Liver (tissue), 3 donors: ENCODE measurements around the gene SPATA32.

ENCODE experiments used
- FOXA1 ChIP-seq: IDR thresholded peaks from 2 replicates; pipeline ENCODE4 v1.6.1; 2016; ENCODE audit warnings: antibody characterized with exemption
- JUND ChIP-seq, 2 donors: IDR thresholded peaks; 2 replicates each; pipeline ENCODE4 v1.6.1; 2016; ENCODE audit warnings: antibody characterized with exemption in 2 of 2
- SP1 ChIP-seq: IDR thresholded peaks from 2 replicates; pipeline ENCODE4 v1.6.1; 2018; ENCODE audit warnings: antibody characterized with exemption, mild to moderate bottlenecking
- TF ChIP-seq, protein P1 (sequence below): fragments of 150-350 bp; IDR thresholded peaks from 2 replicates; pipeline ENCODE4 v1.5.1; 2017; ENCODE audit warnings: improper control_type of control experiment, low read depth, low read length; ENCODE audit not compliant: missing input control
- TF ChIP-seq, protein P2 (sequence below): IDR thresholded peaks from 2 replicates; pipeline ENCODE4 v1.6.1; 2016; ENCODE audit warnings: antibody characterized with exemption, mild to moderate bottlenecking
- TF ChIP-seq, protein P3 (sequence below): IDR thresholded peaks from 2 replicates; pipeline ENCODE4 v1.6.1; 2016; ENCODE audit warnings: antibody characterized with exemption
- donor health status: healthy.
- donor health status: healthy.

DNA sequence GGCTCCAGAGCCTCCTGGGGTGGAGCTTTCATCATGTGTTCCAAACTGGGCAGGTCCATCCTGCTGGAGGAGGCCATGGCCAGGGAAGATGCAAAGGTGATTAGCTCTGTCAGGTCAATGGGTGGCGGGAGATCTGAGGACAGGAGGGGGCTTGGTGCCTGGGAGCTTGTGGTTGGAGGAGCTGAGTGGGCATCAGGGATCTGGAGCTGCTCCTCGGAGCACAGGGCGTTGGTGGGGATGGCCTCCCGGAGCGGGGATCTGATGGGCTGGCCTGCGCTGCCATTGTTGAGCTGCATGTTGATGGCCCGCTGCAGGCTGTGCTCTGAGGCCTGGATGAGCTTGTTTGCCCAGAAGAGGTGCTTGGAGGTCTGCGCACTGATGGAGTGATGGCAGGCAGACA lies 6.5 kb downstream of the SPATA32 start:
- TF ChIP-seq, protein P1, sequence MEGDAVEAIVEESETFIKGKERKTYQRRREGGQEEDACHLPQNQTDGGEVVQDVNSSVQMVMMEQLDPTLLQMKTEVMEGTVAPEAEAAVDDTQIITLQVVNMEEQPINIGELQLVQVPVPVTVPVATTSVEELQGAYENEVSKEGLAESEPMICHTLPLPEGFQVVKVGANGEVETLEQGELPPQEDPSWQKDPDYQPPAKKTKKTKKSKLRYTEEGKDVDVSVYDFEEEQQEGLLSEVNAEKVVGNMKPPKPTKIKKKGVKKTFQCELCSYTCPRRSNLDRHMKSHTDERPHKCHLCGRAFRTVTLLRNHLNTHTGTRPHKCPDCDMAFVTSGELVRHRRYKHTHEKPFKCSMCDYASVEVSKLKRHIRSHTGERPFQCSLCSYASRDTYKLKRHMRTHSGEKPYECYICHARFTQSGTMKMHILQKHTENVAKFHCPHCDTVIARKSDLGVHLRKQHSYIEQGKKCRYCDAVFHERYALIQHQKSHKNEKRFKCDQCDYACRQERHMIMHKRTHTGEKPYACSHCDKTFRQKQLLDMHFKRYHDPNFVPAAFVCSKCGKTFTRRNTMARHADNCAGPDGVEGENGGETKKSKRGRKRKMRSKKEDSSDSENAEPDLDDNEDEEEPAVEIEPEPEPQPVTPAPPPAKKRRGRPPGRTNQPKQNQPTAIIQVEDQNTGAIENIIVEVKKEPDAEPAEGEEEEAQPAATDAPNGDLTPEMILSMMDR, result no peak
- TF ChIP-seq JUND (IDR thresholded peaks at IDR 0.05) (no peak), SP1 (no peak), FOXA1 (no peak)
- TF ChIP-seq, protein P2, sequence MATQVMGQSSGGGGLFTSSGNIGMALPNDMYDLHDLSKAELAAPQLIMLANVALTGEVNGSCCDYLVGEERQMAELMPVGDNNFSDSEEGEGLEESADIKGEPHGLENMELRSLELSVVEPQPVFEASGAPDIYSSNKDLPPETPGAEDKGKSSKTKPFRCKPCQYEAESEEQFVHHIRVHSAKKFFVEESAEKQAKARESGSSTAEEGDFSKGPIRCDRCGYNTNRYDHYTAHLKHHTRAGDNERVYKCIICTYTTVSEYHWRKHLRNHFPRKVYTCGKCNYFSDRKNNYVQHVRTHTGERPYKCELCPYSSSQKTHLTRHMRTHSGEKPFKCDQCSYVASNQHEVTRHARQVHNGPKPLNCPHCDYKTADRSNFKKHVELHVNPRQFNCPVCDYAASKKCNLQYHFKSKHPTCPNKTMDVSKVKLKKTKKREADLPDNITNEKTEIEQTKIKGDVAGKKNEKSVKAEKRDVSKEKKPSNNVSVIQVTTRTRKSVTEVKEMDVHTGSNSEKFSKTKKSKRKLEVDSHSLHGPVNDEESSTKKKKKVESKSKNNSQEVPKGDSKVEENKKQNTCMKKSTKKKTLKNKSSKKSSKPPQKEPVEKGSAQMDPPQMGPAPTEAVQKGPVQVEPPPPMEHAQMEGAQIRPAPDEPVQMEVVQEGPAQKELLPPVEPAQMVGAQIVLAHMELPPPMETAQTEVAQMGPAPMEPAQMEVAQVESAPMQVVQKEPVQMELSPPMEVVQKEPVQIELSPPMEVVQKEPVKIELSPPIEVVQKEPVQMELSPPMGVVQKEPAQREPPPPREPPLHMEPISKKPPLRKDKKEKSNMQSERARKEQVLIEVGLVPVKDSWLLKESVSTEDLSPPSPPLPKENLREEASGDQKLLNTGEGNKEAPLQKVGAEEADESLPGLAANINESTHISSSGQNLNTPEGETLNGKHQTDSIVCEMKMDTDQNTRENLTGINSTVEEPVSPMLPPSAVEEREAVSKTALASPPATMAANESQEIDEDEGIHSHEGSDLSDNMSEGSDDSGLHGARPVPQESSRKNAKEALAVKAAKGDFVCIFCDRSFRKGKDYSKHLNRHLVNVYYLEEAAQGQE, result no peak
- TF ChIP-seq, protein P3, sequence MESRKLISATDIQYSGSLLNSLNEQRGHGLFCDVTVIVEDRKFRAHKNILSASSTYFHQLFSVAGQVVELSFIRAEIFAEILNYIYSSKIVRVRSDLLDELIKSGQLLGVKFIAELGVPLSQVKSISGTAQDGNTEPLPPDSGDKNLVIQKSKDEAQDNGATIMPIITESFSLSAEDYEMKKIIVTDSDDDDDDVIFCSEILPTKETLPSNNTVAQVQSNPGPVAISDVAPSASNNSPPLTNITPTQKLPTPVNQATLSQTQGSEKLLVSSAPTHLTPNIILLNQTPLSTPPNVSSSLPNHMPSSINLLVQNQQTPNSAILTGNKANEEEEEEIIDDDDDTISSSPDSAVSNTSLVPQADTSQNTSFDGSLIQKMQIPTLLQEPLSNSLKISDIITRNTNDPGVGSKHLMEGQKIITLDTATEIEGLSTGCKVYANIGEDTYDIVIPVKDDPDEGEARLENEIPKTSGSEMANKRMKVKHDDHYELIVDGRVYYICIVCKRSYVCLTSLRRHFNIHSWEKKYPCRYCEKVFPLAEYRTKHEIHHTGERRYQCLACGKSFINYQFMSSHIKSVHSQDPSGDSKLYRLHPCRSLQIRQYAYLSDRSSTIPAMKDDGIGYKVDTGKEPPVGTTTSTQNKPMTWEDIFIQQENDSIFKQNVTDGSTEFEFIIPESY, result no peak
